ENCODE measurements around the gene OR13J1. TPM values are rescaled to one million over a fixed set of nuclear protein-coding genes. Genes with fewer than 3 reads are reported as not detected.

The OR13J1 gene, protein sequence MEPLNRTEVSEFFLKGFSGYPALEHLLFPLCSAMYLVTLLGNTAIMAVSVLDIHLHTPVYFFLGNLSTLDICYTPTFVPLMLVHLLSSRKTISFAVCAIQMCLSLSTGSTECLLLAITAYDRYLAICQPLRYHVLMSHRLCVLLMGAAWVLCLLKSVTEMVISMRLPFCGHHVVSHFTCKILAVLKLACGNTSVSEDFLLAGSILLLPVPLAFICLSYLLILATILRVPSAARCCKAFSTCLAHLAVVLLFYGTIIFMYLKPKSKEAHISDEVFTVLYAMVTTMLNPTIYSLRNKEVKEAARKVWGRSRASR
- not detected in 2 replicates for total RNA-seq

DNA sequence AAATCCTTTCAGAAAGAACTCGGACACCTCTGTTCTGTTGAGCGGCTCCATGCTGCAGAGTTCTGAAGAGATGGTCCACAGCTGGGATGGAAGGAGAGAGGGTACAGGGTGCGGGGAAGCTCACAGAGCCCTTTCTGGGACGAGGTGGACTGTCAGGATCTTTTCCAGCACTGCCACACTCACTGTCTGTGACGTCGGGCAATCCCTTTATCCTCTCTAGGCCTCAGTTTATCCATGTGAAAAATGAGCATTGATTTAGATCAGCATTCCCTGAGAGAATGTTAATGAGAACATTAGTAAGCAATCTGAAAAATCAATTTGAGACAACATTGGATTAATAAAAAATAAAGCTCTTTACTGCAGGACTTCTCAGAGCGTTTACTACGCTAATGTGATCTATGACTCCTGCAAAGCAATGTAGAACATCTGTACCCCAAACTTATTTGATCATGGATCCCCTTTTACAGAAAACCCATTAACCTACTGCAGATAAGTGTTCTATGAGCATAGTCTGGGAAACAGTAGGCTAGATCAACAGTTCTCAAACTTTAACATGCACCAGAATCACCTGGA is at the start of gene OR13J1:
Gene OR13J1 (minus strand): TSS at position 51 of the 573 bp plus-strand sequence. CDS start 0 bp downstream, at position 51.

GRCh38 chr9:35909274-35909673 is 39.1 kb upstream of the OR13J1 start, which contains the start of gene SPAAR:
Gene SPAAR (plus strand): TSS chr9:35909490. CDS start chr9:35910464, 974 bp downstream.

DNA sequence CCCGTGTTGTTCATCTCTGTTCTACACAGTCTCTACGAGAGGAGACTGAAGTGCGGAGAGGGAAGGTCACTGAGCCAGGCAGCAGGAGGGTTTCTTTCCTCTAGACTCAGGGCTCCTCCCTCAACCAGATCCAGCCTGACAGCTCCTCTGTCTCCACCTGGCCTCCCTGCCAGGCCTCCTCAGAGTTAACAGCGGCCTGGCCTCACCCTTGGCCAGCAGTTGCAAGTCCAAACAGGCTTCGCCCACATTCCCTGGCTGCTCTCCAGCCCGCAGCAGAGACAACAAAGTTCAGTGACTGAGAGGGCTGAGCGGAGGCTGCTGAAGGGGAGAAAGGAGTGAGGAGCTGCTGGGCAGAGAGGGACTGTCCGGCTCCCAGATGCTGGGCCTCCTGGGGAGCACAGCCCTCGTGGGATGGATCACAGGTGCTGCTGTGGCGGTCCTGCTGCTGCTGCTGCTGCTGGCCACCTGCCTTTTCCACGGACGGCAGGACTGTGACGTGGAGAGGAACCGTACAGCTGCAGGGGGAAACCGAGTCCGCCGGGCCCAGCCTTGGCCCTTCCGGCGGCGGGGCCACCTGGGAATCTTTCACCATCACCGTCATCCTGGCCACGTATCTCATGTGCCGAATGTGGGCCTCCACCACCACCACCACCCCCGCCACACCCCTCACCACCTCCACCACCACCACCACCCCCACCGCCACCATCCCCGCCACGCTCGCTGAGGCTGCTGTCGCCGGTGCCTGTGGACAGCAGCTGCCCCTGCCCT is 35.9 kb upstream of the OR13J1 start, which contains the start of gene HRCT1:
Gene HRCT1 (plus strand): TSS at position 291 of the 768 bp plus-strand sequence. CDS start 86 bp downstream, at position 377.

DNA sequence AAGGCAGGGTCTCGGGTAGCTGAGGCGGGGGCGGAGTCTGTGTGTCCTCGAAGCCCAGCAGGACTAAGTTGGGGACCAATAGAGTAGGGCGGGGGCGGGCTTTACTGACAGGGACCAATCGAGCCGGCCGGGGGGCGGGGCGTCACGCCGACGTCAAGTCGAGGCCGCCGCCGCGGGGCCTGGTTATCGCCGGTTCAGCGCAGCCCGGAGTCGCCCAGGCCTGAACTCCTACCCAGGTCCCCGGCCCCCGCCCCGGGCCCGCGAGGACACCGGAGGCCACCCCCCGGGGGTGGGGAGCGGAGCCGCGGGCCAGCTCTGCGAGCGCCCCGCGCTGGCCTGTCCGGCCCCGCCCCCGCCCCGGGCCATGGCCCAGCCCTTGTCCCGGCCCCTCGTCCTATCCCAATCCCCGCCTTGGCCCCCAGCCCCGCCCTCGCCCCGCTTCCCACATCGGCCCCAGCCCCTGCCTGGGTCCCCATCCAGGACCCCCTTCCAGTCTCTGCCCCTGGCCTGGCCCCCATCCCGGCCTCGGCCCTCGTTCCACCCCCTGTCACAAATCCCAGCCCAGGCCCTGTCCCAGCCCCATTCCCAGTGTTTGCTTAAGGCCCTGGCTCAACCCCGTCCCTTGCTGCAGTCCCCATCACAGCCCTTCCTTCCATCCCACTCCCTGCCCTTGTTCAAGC is 41.0 kb downstream of the OR13J1 start, which contains the start of gene TMEM8B:
Gene TMEM8B (plus strand): TSS at position 145 of the 680 bp plus-strand sequence. CDS start 220 bp downstream, at position 365.

GRCh38 chr9:35828716-35829083 is 41.5 kb downstream of the OR13J1 start, which contains the start of gene FAM221B:
Gene FAM221B (minus strand): TSS chr9:35828732. CDS start chr9:35826161, 2,571 bp downstream.

Other genes starting within 250 kb of the OR13J1 start
- 0.15 TPM in 1 of 2 replicates, not detected in the other for gene SIT1, start 219.5 kb downstream of the OR13J1 start, total RNA-seq
- 46,048 and 56,930 TPM in 2 replicates for gene RMRP, start 212.4 kb downstream of the OR13J1 start, total RNA-seq
- 15.0 and 17.7 TPM in 2 replicates for gene CCDC107, start 212.1 kb downstream of the OR13J1 start, total RNA-seq
- 15.0 and 16.5 TPM in 2 replicates for gene ARHGEF39, start 205.2 kb downstream of the OR13J1 start, total RNA-seq
- gene CA9, start 196.5 kb downstream of the OR13J1 start, total RNA-seq, result 0.74 and 0.84 TPM in 2 replicates
- gene TPM2, start 180.5 kb downstream of the OR13J1 start, total RNA-seq, result 521 and 660 TPM in 2 replicates
- gene TLN1, start 138.2 kb downstream of the OR13J1 start, total RNA-seq, result 279 and 318 TPM in 2 replicates
- gene CREB3, start 137.7 kb downstream of the OR13J1 start, total RNA-seq, result 59.6 and 73.3 TPM in 2 replicates
- gene GBA2, start 121.2 kb downstream of the OR13J1 start, total RNA-seq, result 23.9 and 25.1 TPM in 2 replicates
- gene RGP1, start 121.1 kb downstream of the OR13J1 start, total RNA-seq, result 10.1 and 10.6 TPM in 2 replicates
- not detected in 2 replicates for gene MSMP, start 116.1 kb downstream of the OR13J1 start, total RNA-seq
- gene NPR2, start 78.8 kb downstream of the OR13J1 start, total RNA-seq, result 16.3 and 17.7 TPM in 2 replicates
- 1.5 and 2.4 TPM in 2 replicates for gene SPAG8, start 58.1 kb downstream of the OR13J1 start, total RNA-seq
- 31.3 and 46.1 TPM in 2 replicates for gene HINT2, start 55.4 kb downstream of the OR13J1 start, total RNA-seq
- gene FAM221B, start 41.7 kb downstream of the OR13J1 start, total RNA-seq, result not detected in 2 replicates
- 3.9 and 4.3 TPM in 2 replicates for gene TMEM8B, start 41.2 kb downstream of the OR13J1 start, total RNA-seq
- gene HRCT1, start 35.8 kb upstream of the OR13J1 start, total RNA-seq, result 3.2 and 5.4 TPM in 2 replicates
- gene SPAAR, start 39.1 kb upstream of the OR13J1 start, total RNA-seq, result 0.34 TPM in 1 of 2 replicates, not detected in the other
- gene OR2S2, start 87.8 kb upstream of the OR13J1 start, total RNA-seq, result not detected in 2 replicates
- gene RECK, start 166.5 kb upstream of the OR13J1 start, total RNA-seq, result 7.4 and 11.3 TPM in 2 replicates

Measured in bronchus fibroblast of lung (primary cell).